HL-60 (cell line): ENCODE data around the gene SRRD.

Experiments
- GABPA ChIP-seq: IDR thresholded peaks from 2 replicates; pipeline ENCODE4 v1.6.1; 2012; ENCODE audit warnings: low read depth
- POLR2AphosphoS5 ChIP-seq: IDR thresholded peaks from 2 replicates; pipeline ENCODE4 v1.6.1; 2012; ENCODE audit warnings: low read depth
- SPI1 ChIP-seq: IDR thresholded peaks from 2 replicates; pipeline ENCODE4 v1.6.1; 2012; ENCODE audit warnings: low read depth, mild to moderate bottlenecking, borderline replicate concordance
- TF ChIP-seq, protein P1 (sequence below): IDR thresholded peaks from one replicate; pipeline ENCODE4 v1.5.1; 2011; ENCODE audit warnings: low read length, control low read depth, inconsistent platforms; ENCODE audit not compliant: insufficient read depth
- TF ChIP-seq, protein P2 (sequence below): IDR thresholded peaks from 2 replicates; pipeline ENCODE4 v1.6.1; 2012; ENCODE audit warnings: low read depth; ENCODE audit not compliant: insufficient replicate concordance

DNA sequence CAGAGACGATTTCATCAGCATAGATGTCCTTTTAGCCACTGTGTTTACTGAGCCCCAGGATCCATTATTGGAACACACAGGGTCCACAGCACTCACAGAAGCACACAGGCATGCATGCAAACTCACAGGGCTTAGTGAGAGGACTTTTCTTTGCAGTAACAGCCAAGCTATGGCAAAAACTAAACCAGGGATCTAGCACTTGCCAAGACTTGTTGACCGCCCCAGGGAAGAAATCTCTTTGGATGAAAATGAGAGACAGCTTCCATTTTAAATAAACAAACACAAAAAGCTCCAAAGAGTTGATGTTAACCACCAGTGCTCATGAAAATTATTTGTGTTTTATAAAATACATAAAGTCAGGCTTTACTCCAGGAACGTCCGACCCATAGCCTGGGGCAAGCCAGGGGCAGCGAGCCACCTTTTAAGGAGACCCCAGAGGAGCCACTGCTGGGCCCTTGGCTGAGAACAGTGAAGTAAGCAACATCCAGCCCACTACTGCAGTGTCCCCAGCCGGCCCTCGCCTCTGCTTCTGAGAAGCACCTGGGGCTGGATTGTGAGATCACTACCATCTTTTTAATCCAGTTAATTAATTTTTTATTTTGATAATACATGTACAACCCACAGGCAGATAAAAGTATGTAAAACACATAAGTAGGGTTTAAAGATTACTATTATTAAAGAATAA lies 50.6 kb downstream of the SRRD start:
- TF ChIP-seq, protein P1, sequence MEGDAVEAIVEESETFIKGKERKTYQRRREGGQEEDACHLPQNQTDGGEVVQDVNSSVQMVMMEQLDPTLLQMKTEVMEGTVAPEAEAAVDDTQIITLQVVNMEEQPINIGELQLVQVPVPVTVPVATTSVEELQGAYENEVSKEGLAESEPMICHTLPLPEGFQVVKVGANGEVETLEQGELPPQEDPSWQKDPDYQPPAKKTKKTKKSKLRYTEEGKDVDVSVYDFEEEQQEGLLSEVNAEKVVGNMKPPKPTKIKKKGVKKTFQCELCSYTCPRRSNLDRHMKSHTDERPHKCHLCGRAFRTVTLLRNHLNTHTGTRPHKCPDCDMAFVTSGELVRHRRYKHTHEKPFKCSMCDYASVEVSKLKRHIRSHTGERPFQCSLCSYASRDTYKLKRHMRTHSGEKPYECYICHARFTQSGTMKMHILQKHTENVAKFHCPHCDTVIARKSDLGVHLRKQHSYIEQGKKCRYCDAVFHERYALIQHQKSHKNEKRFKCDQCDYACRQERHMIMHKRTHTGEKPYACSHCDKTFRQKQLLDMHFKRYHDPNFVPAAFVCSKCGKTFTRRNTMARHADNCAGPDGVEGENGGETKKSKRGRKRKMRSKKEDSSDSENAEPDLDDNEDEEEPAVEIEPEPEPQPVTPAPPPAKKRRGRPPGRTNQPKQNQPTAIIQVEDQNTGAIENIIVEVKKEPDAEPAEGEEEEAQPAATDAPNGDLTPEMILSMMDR: no peak
- TF ChIP-seq POLR2AphosphoS5 (no peak), GABPA (no peak), SPI1 (no peak)
- TF ChIP-seq, protein P2, sequence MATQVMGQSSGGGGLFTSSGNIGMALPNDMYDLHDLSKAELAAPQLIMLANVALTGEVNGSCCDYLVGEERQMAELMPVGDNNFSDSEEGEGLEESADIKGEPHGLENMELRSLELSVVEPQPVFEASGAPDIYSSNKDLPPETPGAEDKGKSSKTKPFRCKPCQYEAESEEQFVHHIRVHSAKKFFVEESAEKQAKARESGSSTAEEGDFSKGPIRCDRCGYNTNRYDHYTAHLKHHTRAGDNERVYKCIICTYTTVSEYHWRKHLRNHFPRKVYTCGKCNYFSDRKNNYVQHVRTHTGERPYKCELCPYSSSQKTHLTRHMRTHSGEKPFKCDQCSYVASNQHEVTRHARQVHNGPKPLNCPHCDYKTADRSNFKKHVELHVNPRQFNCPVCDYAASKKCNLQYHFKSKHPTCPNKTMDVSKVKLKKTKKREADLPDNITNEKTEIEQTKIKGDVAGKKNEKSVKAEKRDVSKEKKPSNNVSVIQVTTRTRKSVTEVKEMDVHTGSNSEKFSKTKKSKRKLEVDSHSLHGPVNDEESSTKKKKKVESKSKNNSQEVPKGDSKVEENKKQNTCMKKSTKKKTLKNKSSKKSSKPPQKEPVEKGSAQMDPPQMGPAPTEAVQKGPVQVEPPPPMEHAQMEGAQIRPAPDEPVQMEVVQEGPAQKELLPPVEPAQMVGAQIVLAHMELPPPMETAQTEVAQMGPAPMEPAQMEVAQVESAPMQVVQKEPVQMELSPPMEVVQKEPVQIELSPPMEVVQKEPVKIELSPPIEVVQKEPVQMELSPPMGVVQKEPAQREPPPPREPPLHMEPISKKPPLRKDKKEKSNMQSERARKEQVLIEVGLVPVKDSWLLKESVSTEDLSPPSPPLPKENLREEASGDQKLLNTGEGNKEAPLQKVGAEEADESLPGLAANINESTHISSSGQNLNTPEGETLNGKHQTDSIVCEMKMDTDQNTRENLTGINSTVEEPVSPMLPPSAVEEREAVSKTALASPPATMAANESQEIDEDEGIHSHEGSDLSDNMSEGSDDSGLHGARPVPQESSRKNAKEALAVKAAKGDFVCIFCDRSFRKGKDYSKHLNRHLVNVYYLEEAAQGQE: no peak
